HepG2 (cell line): Measurements from ENCODE around the gene CCDC50. TPM values are rescaled to one million over a fixed set of nuclear protein-coding genes. Genes with fewer than 3 reads are reported as not detected.

Experiments used
- ATAC-seq: fragments of 200-7000 bp; cut with Tn5 transposase; 3 replicates; pipeline ENCODE4 v1.9.1; 2020; ENCODE audit warnings: mild to moderate bottlenecking, moderate library complexity
- BruUV-seq: library from RNA; stranded (reverse); fragments of 400-500 nt; replicated peaks from 2 replicates; lab custom pipeline; 2021; lab: Mats Ljungman, UMichigan
- CTCF ChIA-PET: fragments of 300-600 bp; formaldehyde crosslinking; extraction: SDS; loops from one replicate; lab custom pipeline; 2021; ENCODE audit warnings: low total read pairs, inconsistent platforms, low intra/inter-chr PET ratio; lab: Yijun Ruan, JAX
- POLR2A ChIA-PET: fragments of 350-600 bp; sonication (Branson Sonifier 250); formaldehyde crosslinking; loops from one replicate; lab custom pipeline; 2020; ENCODE audit warnings: antibody characterized with exemption, inconsistent platforms; lab: Yijun Ruan, JAX
- DNase-seq: peaks from one replicate; pipeline ENCODE4 v3.0.0-alpha.2; 2015; ENCODE audit warnings: low spot score
- FAIRE-seq: peaks from 3 replicates; lab custom pipeline; 2011; peaks lifted over from hg19 to GRCh38; lab: Jason Lieb, UNC
- H2AFZ ChIP-seq: one replicate; pipeline ENCODE4 v1.6.1; 2011; ENCODE audit warnings: low read length, inconsistent platforms
- H3K27ac ChIP-seq: fragments of 300-600 bp; 3 replicates; pipeline ENCODE4 v1.8.0; 2011; ENCODE audit warnings: mixed run types, mild to moderate bottlenecking, mixed read lengths, low read length, inconsistent platforms; ENCODE audit not compliant: insufficient read depth; ENCODE audit errors: extremely low read length
- H3K27me3 ChIP-seq, 2 experiments: fragments of 200-600 bp in 1 of 2; 2 replicates in 1 of 2; 3 replicates in 1 of 2; pipeline versions ENCODE4 v1.6.0 to v1.8.0; 2011; ENCODE audit warnings: low read length in 2 of 2, mild to moderate bottlenecking in 2 of 2, moderate library complexity in 2 of 2, inconsistent platforms in 1 of 2; ENCODE audit not compliant: insufficient read depth in 2 of 2, control insufficient read depth in 1 of 2
- H3K36me3 ChIP-seq, 2 experiments: fragments of 200-600 bp in 1 of 2; replicated peaks in 1 of 2; 2 replicates in 1 of 2; 3 replicates in 1 of 2; pipeline versions ENCODE4 v1.5.1 to v1.8.0; 2011; ENCODE audit warnings: low read length in 2 of 2, inconsistent platforms in 1 of 2; ENCODE audit not compliant: insufficient read depth in 2 of 2, control insufficient read depth in 1 of 2
- H3K4me1 ChIP-seq: 2 replicates; pipeline ENCODE4 v1.5.1; 2012; ENCODE audit warnings: low read length, inconsistent platforms; ENCODE audit not compliant: insufficient read depth
- H3K4me2 ChIP-seq: 2 replicates; pipeline ENCODE4 v1.6.0; 2011; ENCODE audit warnings: low read depth, low read length, inconsistent platforms
- H3K4me3 ChIP-seq, 3 experiments: fragments of 200-600 bp in 1 of 3; sonication (generic), shearing (Covaris generic) in 1 of 3; replicated peaks in 1 of 3; 2 replicates each; pipeline ENCODE4 v1.5.1; 2011 to 2016; ENCODE audit warnings: low read length in 3 of 3, inconsistent platforms in 2 of 3, low read depth in 2 of 3, mild to moderate bottlenecking in 2 of 3, control low read depth in 1 of 3, mixed read lengths in 1 of 3; ENCODE audit not compliant: insufficient read depth in 1 of 3
- H3K79me2 ChIP-seq: one replicate; pipeline ENCODE4 v1.6.1; 2011; ENCODE audit warnings: low read length, inconsistent platforms; ENCODE audit not compliant: insufficient read depth
- H3K9ac ChIP-seq: 2 replicates; pipeline ENCODE4 v1.6.0; 2011; ENCODE audit warnings: mild to moderate bottlenecking, low read depth, low read length, inconsistent platforms; ENCODE audit not compliant: insufficient read depth
- H3K9me3 ChIP-seq: 2 replicates; pipeline ENCODE4 v1.5.1; 2012; ENCODE audit warnings: mild to moderate bottlenecking, low read length
- H4K20me1 ChIP-seq: 2 replicates; pipeline ENCODE4 v1.6.0; 2011; ENCODE audit warnings: inconsistent platforms, mild to moderate bottlenecking, low read length, moderate library complexity; ENCODE audit not compliant: insufficient read depth
- AGO1 ChIP-seq: fragments of 200-400 bp; formaldehyde crosslinking; IDR thresholded peaks from 2 replicates; pipeline ENCODE4 v1.6.1; 2017; ENCODE audit warnings: mild to moderate bottlenecking, low read depth, low read length, moderate library complexity; ENCODE audit not compliant: poor library complexity, severe bottlenecking
- CHD4 ChIP-seq: fragments of 200-600 bp; sonication (generic); IDR thresholded peaks from 2 replicates; pipeline ENCODE4 v1.7.0; 2017; ENCODE audit warnings: mild to moderate bottlenecking, low read length, borderline replicate concordance
- HNF1B ChIP-seq: sonication (generic); formaldehyde crosslinking; IDR thresholded peaks from 2 replicates; pipeline ENCODE4 v1.5.1; 2020; ENCODE audit warnings: mild to moderate bottlenecking, moderate library complexity, missing genetic modification reagents
- IRF1 ChIP-seq: sonication (generic); formaldehyde crosslinking; IDR thresholded peaks from 2 replicates; pipeline ENCODE4 v1.4.0; 2020; ENCODE audit warnings: low read depth, mild to moderate bottlenecking, missing genetic modification reagents
- MED8 ChIP-seq: sonication (generic); formaldehyde crosslinking; IDR thresholded peaks from 2 replicates; pipeline ENCODE4 v1.8.1; 2023; ENCODE audit warnings: mild to moderate bottlenecking, missing genetic modification reagents; ENCODE audit not compliant: insufficient replicate concordance
- RBM22 ChIP-seq: fragments of 200-400 bp; formaldehyde crosslinking; optimal IDR thresholded peaks from 2 replicates; pipeline ENCODE3; 2017; ENCODE audit warnings: mild to moderate bottlenecking, low read length, moderate library complexity
- SIX4 ChIP-seq: sonication (generic); formaldehyde crosslinking; IDR thresholded peaks from 2 replicates; pipeline ENCODE4 v1.4.0; 2020; ENCODE audit warnings: missing genetic modification reagents
- ZBTB8A ChIP-seq: sonication (generic); formaldehyde crosslinking; IDR thresholded peaks from 2 replicates; pipeline ENCODE4 v1.4.0; 2020; ENCODE audit warnings: mild to moderate bottlenecking, low read depth, missing genetic modification reagents, borderline replicate concordance
- ZUFSP ChIP-seq: sonication (generic); formaldehyde crosslinking; IDR thresholded peaks from 2 replicates; pipeline ENCODE4 v1.9.0; 2021; ENCODE audit warnings: missing genetic modification reagents, mild to moderate bottlenecking, borderline replicate concordance
- WGBS: methylation state at CpG from one replicate; pipeline ENCODE4 v1.1.6; 2017; ENCODE audit warnings: low lambda C conversion rate; 5-methylcytosine and 5-hydroxymethylcytosine counted together
- in situ Hi-C: cut with HindIII; loops from 2 replicates; pipeline ENCODE4 v1.10.0; 2017; ENCODE audit warnings: low pct_unique_long_range_greater_than_20kb; ENCODE audit not compliant: extremely low pct_ligation_motif_present
- intact Hi-C: fragments of 100-400 bp; cut with micrococcal nuclease; formaldehyde crosslinking; loops from one replicate; pipeline ENCODE4 v1.10.0; 2022; ENCODE audit not compliant: unreplicated experiment
- polyA plus RNA-seq, 8 experiments: library from polyadenylated mRNA; depleted of rRNA in 3 of 8; stranded (reverse) in 7 of 8; unstranded in 1 of 8; fragments of >200 nt; fragmentation: Illumina TruSeq in 4 of 8; extraction: Trizol in 4 of 8; gene quantifications; 2 replicates each; pipeline versions ENCODE4 v1.2.1 to v1.2.3, GENCODE V29; 2011 to 2016; ENCODE audit warnings: low read depth in 4 of 8, missing spikeins in 1 of 8, mixed read lengths in 1 of 8; ENCODE audit not compliant: insufficient read depth in 1 of 8
- total RNA-seq, 5 experiments: library from RNA; depleted of rRNA; stranded (reverse); fragments of >200 nt; fragmentation: Illumina TruSeq; extraction: Trizol; gene quantifications; 2 replicates each; pipeline ENCODE4 v1.2.3, GENCODE V29; 2016; ENCODE audit warnings: low read depth in 1 of 5

CCDC50 gene
- total and polyA plus RNA-seq, 2 of the 13 experiments (the other 11 are each of a cell fraction or from before 2014, with no cell fraction given), result 47.6 to 66.4 TPM

DNA sequence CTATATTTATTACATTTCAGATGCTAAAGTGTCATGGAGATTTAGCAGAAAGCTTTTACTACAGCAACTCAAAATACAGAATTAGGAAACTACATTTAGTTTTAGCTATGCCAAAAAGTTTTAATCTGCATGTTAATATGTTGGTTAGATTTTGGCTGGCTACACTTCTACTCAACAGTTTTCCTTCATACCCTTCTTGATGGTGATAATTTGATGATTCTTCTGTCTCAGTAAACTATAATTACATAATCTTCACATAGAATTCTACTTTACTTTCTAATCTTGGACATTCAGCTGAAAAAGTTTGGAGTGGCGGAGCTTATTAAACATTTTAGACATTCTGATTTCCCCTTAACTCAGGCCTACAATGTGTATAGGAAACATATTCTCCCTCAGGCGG lies 11.2 kb downstream of the CCDC50 start:
- ChIA-PET CTCF (no interaction called here), POLR2A (no interaction called here)
- ATAC-seq, result no peak
- no peak for TF ChIP-seq HNF1B (CRISPR knock-in tag)
- TF ChIP-seq SIX4 (CRISPR knock-in tag), result no peak
- no peak for TF ChIP-seq ZBTB8A (CRISPR knock-in tag)
- TF ChIP-seq CHD4, result no peak
- no peak for TF ChIP-seq IRF1 (CRISPR knock-in tag)
- H3K9me3 ChIP-seq, result no peaks in the 10 kb centered on the region
- no peaks in the 10 kb centered on the region; a peak in 1 of 5 replicates for H3K36me3 ChIP-seq
- in situ Hi-C loops (no loop called here), intact Hi-C loops (no loop called here)
- H4K20me1 ChIP-seq, result peaks cover 53% of the 10 kb centered on the region
- peaks cover 85% of the 10 kb centered on the region for H3K4me1 ChIP-seq
- no peak for DNase-seq
- H3K27me3 ChIP-seq, result no peaks in the 10 kb centered on the region
- WGBS, result 93% methylated on average over 2 of the region's 2 CpGs
- no peak overlapping the region for H3K4me2 ChIP-seq
- no peak for FAIRE-seq
- H3K9ac ChIP-seq, result no peak overlapping the region
- no TSS peak for BruUV-seq
- H3K27ac ChIP-seq, result no peak overlapping the region
- no peak overlapping the region for H3K4me3 ChIP-seq
- no peak overlapping the region for H2AFZ ChIP-seq
- H3K79me2 ChIP-seq, result peaks cover 99% of the 10 kb centered on the region

GRCh38 chr3:191340966-191341365 lies 11.8 kb downstream of the CCDC50 start:
- CTCF ChIA-PET, result no interaction called here
- no peak for TF ChIP-seq RBM22
- no peak for TF ChIP-seq AGO1
- TF ChIP-seq ZUFSP (CRISPR knock-in tag), result no peak
- no peak for TF ChIP-seq MED8 (CRISPR knock-in tag)

More at GRCh38 chr3:191340966-191341365, 11.8 kb downstream of the CCDC50 start:
- ATAC-seq (no peak), FAIRE-seq (no peak), DNase-seq (no peak)
- in situ Hi-C loops (no loop called here), intact Hi-C loops (no loop called here)
- BruUV-seq, result no TSS peak
- POLR2A ChIA-PET, result no interaction called here
- Histone ChIP-seq H3K4me3 (no peak overlapping the region), H3K9me3 (no peaks in the 10 kb centered on the region), H3K27me3 (no peaks in the 10 kb centered on the region), H3K36me3 (no peaks in the 10 kb centered on the region; a peak in 1 of 5 replicates), H3K79me2 (peaks cover 99% of the 10 kb centered on the region), H2AFZ (no peak overlapping the region), H4K20me1 (peaks cover 55% of the 10 kb centered on the region), H3K27ac (no peak overlapping the region), H3K4me1 (peaks cover 79% of the 10 kb centered on the region), H3K4me2 (no peak overlapping the region), H3K9ac (no peak overlapping the region)
- 100% methylated on average over 1 of the region's 1 CpG for WGBS
